GM20000 (cell line): Measurements from ENCODE around the gene CUX1.
"Not testable (repeated sequence)": the region's sequence is repeated elsewhere in the genome, so short reads cannot be mapped to it uniquely, and the experiment has no call there.

Experiments used
- DNase-seq: peaks from one replicate; pipeline ENCODE4 v3.0.0; 2012; ENCODE audit warnings: low spot score
- TF ChIP-seq, protein P1 (sequence below): IDR thresholded peaks from 2 replicates; pipeline ENCODE4 v1.5.1; 2012; ENCODE audit warnings: mild to moderate bottlenecking, control low read depth; ENCODE audit errors: extremely low read depth, missing control alignments

CUX1 gene

DNA sequence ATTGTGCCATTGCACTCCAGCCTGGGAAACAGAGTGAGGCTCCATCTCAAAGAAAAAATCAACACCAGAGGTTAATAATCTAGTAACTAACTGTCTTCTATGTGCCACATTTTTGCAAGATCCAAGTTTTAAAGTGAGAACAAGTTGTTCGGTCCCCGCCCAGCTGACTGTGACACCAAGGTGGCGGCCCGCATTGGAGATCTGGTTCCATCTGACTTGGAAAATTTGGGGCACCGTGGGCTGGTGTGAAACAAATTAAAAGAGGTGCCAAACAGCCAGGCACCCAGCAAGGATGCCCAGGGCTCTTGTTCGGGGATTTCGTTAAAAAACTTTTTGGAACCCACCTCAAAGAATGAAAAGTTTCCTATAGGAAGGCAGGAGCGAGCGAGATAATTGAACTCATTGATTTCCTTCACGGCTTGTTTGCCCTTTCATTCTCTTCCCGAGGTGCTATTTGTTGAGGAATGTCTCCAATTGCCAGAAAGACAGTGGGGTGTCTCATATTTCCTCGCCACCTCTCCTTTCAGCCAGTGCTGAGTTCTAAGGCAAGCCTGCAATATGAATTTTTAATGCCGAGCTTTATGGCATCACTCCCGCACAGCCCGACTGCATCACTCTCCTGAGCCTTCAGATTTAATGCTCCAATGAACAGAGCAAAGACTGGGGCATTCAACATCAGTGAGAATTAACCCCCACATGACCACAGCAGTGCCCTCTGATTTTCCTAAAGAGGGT lies 312.4 kb downstream of the CUX1 start:
- no peak for DNase-seq
- TF ChIP-seq, protein P1, sequence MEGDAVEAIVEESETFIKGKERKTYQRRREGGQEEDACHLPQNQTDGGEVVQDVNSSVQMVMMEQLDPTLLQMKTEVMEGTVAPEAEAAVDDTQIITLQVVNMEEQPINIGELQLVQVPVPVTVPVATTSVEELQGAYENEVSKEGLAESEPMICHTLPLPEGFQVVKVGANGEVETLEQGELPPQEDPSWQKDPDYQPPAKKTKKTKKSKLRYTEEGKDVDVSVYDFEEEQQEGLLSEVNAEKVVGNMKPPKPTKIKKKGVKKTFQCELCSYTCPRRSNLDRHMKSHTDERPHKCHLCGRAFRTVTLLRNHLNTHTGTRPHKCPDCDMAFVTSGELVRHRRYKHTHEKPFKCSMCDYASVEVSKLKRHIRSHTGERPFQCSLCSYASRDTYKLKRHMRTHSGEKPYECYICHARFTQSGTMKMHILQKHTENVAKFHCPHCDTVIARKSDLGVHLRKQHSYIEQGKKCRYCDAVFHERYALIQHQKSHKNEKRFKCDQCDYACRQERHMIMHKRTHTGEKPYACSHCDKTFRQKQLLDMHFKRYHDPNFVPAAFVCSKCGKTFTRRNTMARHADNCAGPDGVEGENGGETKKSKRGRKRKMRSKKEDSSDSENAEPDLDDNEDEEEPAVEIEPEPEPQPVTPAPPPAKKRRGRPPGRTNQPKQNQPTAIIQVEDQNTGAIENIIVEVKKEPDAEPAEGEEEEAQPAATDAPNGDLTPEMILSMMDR, result no peak

DNA sequence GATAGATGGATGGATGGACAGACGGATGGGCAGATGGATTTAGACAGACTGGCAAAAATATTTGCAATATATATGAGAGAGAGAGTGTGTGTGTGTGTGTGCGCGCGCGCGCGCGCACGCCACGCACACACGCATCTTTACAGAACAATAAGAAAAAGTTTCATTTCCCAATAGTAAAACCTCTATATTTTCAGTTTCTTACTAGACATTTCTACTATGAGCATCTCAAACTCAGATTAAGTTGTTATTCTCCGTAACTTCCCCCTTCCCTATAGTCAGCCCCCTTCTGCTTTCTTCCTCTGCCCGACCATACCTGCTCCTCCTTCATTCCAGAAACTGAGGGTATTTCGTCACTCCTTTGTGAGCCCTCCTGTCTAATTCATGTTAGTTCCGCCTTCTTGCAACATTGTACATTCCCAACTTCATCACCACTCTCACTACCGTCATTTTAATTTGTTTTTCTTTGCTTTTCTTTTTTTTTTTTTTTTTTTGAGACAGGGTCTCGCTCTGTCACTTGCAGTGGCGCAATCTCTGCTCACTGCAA lies 314.9 kb downstream of the CUX1 start:
- DNase-seq, result no peak
- TF ChIP-seq, protein P1, result no peak

DNA sequence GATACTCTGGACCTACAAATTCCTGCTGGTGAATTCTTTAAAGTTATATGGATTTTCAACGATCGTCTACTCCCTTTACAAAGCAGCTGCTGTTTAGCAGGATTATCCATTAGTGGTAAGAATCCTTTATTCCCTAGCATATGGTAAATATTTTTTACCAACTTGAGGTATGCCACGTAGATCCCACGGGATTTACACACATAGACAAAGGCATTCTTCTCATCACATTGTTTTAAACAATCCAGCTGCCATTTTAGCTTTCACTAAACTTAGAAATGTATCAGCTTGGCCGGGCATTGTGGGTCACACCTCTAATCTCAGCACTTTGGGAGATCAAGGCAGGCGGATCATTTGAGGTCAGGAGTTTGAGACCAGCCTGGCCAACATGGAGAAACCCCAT lies 321.2 kb downstream of the CUX1 start:
- TF ChIP-seq, protein P1, result no peak
- no peak for DNase-seq

DNA sequence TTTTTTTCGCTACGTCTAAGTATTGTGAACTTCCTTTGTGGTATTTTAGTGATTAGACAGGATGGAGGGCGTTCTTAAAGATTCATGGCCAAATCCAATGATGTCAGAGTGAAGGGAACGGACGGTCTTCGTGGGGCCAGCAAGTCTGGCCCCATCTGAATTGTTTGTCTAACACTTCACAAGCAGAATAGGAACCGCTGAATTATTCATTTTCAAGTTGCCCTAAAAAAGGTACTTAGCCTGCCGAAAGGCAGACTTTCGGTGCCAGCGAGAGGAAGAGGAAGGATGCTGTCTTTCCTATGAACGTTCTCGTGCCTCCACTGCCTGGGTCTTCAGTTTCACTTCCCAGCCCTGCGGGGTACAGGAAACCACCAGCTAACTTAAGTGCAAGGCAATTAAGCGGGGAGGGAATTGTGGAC lies 323.5 kb downstream of the CUX1 start:
- TF ChIP-seq, protein P1, result no peak
- DNase-seq, result no peak

DNA sequence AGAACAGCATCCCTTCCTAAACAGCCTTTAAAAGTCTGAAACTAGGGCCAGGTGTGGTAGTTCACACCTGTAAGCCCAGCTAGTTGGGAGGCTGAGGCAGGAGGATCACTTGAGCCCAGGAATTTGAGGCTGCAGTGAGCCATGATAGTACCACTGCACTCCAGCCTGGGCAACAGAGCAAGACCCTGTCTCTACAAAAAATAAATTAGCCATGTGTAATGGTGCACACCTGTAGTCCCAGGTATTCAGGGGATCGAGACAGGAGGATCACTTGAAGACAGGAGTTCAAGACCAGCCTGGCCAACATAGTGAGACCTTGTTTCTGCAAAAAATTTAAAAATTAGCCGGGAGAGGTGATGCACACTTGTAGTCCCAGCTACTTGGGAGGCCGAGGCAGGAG lies 325.0 kb downstream of the CUX1 start:
- DNase-seq, result not testable (repeated sequence)

DNA sequence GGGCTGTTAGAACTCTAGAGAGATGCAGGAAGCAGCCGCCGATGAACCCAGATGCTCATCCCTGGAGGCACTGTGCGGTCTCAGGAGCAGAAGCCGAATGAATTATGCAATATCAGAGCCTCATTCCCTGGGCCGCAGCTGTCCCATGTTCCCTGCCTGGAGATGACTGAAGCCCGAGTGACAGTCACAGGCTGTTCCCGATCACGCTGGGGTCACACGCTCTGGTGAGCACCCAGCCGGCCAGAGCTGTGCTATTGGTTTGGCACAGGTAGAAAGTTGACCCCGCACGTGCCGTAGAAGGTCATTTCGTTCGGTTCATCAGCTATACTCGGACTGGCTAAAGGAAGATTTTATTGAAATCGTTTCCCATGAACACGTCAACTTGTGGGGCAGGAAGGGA lies 328.7 kb downstream of the CUX1 start:
- TF ChIP-seq, protein P1, result no peak
- no peak for DNase-seq

DNA sequence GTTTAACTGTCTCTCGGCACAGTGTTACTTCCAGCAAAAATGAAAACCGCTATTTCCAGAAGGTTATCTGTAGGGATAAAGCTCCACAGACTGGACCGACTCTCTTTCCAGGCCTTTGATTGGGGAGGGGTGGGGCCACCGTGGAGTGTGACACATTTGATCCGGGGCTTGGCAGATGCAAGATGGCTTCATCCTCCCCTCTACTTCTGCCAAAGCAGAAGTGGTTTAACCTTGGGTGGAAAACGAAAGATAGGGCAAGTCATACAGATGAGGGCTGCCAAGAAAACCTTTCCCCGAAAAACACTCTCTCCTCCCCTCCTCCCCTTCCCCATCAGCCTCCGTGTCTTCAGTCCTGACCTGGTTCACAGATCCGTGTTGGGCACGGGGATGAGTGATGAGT lies 329.6 kb downstream of the CUX1 start:
- DNase-seq, result no peak
- TF ChIP-seq, protein P1, result no peak

DNA sequence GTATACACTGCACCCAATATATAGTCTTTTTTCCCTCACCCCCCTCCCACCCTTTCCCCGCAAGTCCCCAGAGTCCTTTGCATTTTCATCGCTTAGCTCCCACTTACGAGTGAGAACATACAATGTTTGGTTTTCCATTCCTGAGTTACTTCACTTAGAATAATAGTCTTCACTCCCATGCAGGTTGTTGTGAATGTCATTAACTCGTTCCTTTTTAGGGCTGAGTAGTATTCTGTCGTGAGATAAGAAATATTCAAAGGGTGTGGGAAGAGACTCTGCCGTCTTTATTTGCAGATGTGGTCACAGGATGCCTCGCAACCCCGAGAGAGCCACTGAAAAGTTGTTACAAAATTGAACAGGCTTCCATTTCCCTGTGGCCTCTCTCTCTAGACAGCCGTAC lies 331.4 kb downstream of the CUX1 start:
- no peak for DNase-seq
- TF ChIP-seq, protein P1, result no peak
